Measurements from ENCODE around the gene MASP1. TPM values are rescaled to one million over a fixed set of nuclear protein-coding genes. Genes with fewer than 3 reads are reported as not detected.

MASP1 gene
- total RNA-seq, 1 experiment from 2014 or later: not detected

DNA sequence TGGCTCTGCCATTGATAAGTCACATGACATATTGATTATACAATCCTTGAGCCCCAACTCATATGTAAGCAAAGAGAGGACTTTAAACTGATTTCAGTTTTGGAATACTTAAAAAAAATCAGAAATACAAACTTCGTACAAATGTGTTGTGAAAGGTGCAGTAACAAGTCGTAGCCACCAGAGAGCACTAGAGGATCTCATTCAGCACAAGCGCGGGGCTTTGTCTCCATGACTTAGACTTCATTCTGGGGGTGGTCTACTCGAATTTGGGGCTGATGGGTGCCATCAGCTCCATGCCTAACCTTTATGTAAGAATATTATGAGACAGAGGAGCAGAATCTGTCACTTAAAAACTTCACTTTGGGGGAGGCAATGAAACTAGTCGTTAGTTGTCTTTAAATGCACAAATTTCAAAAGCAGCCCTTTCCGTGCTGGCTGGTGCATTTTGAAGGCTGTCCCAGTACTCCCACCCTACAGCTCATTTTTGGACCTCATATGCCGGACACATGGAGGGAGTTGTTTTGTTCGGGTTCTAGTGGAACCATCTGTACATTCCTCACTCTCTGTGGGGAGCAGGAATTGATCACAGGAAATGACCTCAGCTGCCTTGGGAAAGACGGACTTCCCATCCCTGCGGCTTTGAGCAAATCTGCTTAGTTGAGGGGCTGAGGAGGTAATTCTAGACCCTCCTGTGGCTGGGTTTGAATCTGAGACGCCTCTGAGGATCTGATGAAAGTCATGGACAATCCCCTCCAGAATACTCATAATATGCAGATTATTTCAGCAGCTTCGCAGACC, 27.5 kb upstream of the MASP1 start:
- H3K79me2 ChIP-seq (ENCODE audit: insufficient read depth, low read length): no peaks in the 10 kb centered on the region
- ATAC-seq (peak; percentile 69), DNase-seq (ENCODE audit: low read depth, low spot score) (peak; percentile 42)
- no peaks in the 10 kb centered on the region for H3K9me2 ChIP-seq (ENCODE audit: insufficient read depth)
- H3K4me1 ChIP-seq (ENCODE audit: control insufficient read depth in 1 of 2, insufficient read depth in 2 of 2, low read length in 2 of 2): peaks cover 0 to 11% of the 10 kb centered on the region in 2 experiments; a peak in 1 of 4 replicates
- no peaks in the 10 kb centered on the region for H3K9me3 ChIP-seq (ENCODE audit: control insufficient read depth in 1 of 2, insufficient read depth in 1 of 2, low read depth in 1 of 2, low read length in 2 of 2)
- H2AFZ ChIP-seq (ENCODE audit: low read depth, low read length, poor library complexity, severe bottlenecking): peak overlapping the region; percentile 83
- no peak overlapping the region for H3K27ac ChIP-seq (ENCODE audit: low read depth, low read length)
- peak overlapping the region; percentile 32 to 36 for H3K4me3 ChIP-seq (replicated peaks in 1 of 2; ENCODE audit: low read depth in 1 of 2, low read length in 2 of 2)
- peaks cover 34% of the 10 kb centered on the region; the same call in 1 of the 2 replicates for H3K27me3 ChIP-seq (ENCODE audit: insufficient read depth, low read length)
- ChIA-PET RAD21 (ENCODE audit: low non-redundant PET in 1 of 2, low total read pairs in 2 of 2, uncharacterized antibody in 2 of 2, unreplicated experiment in 2 of 2) (interaction anchor here (1.0 to 3.8 kb wide), 8 partner anchors 99 to 390 kb away, joined by 3 to 64 read pairs (median 7); no protein-coding TSS in a partner anchor), POLR2A (interaction anchor here (2.0 kb wide), 1 partner anchor 360 kb away, joined by 14 read pairs; no protein-coding TSS in a partner anchor), CTCF (interaction anchor here (0.7 to 7.9 kb wide), 27 partner anchors 8 to 470 kb away, joined by 3 to 472 read pairs (median 6); partner anchors contain the start of gene SST)
- intact Hi-C loops (cut with micrococcal nuclease): loop anchor here (1.0 to 10.0 kb wide), 6 partner anchors 99 to 472 kb away; no protein-coding TSS in a partner anchor
- no TSS peak for BruUV-seq (replicated peaks)
- TF ChIP-seq POLR2AphosphoS5 (IDR thresholded peaks at IDR 0.05; ENCODE audit: low read depth, low read length): no peak
- no peak for TF ChIP-seq FOSL1 (IDR thresholded peaks at IDR 0.05; ENCODE audit: low read depth)
- no peak for TF ChIP-seq POLR2A (IDR thresholded peaks at IDR 0.05; ENCODE audit: borderline replicate concordance, extremely low read depth, insufficient read depth, insufficient read length)
- peak; percentile 95 for TF ChIP-seq RAD21 (IDR thresholded peaks at IDR 0.05; ENCODE audit: low read depth)
- no peak for TF ChIP-seq ZFX (IDR thresholded peaks at IDR 0.05)
- TF ChIP-seq CBX3 (IDR thresholded peaks at IDR 0.05; ENCODE audit: low read depth): no peak
- TF ChIP-seq EGR1 (IDR thresholded peaks at IDR 0.05; ENCODE audit: low read depth): no peak
- TF ChIP-seq, protein P1, sequence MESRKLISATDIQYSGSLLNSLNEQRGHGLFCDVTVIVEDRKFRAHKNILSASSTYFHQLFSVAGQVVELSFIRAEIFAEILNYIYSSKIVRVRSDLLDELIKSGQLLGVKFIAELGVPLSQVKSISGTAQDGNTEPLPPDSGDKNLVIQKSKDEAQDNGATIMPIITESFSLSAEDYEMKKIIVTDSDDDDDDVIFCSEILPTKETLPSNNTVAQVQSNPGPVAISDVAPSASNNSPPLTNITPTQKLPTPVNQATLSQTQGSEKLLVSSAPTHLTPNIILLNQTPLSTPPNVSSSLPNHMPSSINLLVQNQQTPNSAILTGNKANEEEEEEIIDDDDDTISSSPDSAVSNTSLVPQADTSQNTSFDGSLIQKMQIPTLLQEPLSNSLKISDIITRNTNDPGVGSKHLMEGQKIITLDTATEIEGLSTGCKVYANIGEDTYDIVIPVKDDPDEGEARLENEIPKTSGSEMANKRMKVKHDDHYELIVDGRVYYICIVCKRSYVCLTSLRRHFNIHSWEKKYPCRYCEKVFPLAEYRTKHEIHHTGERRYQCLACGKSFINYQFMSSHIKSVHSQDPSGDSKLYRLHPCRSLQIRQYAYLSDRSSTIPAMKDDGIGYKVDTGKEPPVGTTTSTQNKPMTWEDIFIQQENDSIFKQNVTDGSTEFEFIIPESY (IDR thresholded peaks at IDR 0.05; ENCODE audit: extremely low read depth, insufficient replicate concordance, low read length): no peak
- TF ChIP-seq ZNF274 (IDR thresholded peaks at IDR 0.05; ENCODE audit: low read depth, low read length): no peak
- TF ChIP-seq, protein P2, sequence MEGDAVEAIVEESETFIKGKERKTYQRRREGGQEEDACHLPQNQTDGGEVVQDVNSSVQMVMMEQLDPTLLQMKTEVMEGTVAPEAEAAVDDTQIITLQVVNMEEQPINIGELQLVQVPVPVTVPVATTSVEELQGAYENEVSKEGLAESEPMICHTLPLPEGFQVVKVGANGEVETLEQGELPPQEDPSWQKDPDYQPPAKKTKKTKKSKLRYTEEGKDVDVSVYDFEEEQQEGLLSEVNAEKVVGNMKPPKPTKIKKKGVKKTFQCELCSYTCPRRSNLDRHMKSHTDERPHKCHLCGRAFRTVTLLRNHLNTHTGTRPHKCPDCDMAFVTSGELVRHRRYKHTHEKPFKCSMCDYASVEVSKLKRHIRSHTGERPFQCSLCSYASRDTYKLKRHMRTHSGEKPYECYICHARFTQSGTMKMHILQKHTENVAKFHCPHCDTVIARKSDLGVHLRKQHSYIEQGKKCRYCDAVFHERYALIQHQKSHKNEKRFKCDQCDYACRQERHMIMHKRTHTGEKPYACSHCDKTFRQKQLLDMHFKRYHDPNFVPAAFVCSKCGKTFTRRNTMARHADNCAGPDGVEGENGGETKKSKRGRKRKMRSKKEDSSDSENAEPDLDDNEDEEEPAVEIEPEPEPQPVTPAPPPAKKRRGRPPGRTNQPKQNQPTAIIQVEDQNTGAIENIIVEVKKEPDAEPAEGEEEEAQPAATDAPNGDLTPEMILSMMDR (IDR thresholded peaks at IDR 0.05 in 2 of 3, conservative IDR thresholded peaks at IDR 0.05 in 1 of 3; ENCODE audit: borderline replicate concordance in 1 of 3, insufficient read depth in 1 of 3, low read depth in 2 of 3, low read length in 2 of 3): peak; percentile 75 to 89 (median 88)
- TF ChIP-seq, protein P3, sequence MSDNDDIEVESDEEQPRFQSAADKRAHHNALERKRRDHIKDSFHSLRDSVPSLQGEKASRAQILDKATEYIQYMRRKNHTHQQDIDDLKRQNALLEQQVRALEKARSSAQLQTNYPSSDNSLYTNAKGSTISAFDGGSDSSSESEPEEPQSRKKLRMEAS (IDR thresholded peaks at IDR 0.05): no peak
- TF ChIP-seq EZH2phosphoT487 (IDR thresholded peaks at IDR 0.05; ENCODE audit: borderline replicate concordance): no peak
- no peaks in the 10 kb centered on the region for H4K20me1 ChIP-seq (ENCODE audit: insufficient read depth)
- no peak overlapping the region for H3K9ac ChIP-seq (ENCODE audit: low read length)
- peak overlapping the region; percentile 75 for H3K4me2 ChIP-seq (ENCODE audit: low read length)
- H3K36me3 ChIP-seq (ENCODE audit: control insufficient read depth in 1 of 2, insufficient read depth in 2 of 2, low read length in 2 of 2): no peaks in the 10 kb centered on the region
